HG03432 (cell line): ENCODE results near the gene RNH1.

Source experiments
- ATAC-seq: cut with Tn5 transposase; IDR thresholded peaks from one replicate; pipeline ENCODE4 v1.9.1; 2021; ENCODE audit warnings: mild to moderate bottlenecking, moderate library complexity; ENCODE audit not compliant: unreplicated experiment

The RNH1 gene

GRCh38 chr11:506995-507726, at the start of gene RNH1:
Gene RNH1, minus strand, starts transcription at chr11:507242. Its CDS starts 5,080 bp downstream, at chr11:502162.
- ATAC-seq, result peak; percentile 52

GRCh38 chr11:555780-556661, 49.0 kb upstream of the RNH1 start:
- ATAC-seq, result no peak

- ATAC-seq, result no peak
Observed at GRCh38 chr11:555227-555779, 48.3 kb upstream of the RNH1 start.

DNA sequence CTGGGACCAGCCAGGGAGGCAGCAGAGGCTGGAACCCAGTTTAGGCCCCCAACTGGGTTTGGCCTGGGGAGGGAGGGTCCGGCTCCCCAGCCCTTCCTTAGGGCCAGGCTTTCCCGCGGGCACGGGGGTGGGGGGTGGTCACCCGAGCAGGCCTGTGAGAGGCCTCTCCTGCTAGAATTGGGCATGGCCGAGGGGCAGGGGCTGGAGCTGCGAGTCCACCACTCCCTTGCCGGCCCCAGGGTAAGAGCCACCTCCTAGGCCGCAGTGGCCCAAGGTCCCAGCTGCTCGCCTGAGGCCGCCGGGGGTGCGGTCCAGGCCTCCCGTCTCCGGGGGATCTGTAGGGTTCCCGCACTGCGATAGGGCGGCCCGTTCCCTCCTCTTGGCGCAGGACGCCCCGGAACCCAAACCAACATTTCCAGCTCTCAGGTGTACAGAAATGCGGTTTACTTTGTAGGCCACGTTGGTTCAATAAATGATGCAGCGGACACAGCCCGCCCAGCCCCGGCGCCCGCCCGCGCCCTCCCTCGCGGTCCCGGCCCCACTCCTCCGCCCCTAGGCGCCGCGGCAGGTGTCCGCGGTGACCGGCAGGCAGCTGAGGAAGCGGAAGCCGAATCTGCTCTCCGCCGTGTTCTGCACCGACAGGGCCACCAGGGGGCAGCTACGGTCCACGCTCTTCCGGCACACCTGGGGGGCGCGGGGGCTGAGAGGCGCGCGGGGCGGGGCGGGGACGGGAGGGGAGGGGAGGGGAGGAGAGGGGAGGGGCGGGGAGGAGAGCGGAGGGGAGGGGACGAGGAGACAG, 47.6 kb upstream of the RNH1 start:
- peak; percentile 59 for ATAC-seq

GRCh38 chr11:553988-554340, 46.9 kb upstream of the RNH1 start:
- no peak for ATAC-seq

GRCh38 chr11:553083-553987, 46.3 kb upstream of the RNH1 start:
- ATAC-seq, result no peak

DNA sequence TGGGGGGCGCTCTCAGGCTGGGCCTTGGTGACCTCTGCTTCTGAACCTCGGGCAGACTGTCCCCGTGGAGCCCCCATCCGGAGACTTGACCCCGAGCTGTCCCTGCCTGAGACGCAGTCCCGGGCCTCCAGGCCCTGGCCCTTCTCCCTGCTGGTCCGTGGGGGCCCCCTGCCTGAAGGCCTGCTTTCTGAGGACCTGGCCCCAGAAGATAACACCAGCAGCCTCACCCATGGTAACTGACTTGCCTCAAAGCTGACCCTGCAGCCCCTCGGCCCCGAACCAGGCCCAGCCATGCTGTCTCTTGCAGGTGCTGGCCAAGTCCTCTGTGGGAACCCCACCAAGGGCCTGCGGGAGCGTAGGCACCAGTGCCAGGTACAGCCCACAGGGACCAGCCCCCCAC, 44.6 kb upstream of the RNH1 start:
- ATAC-seq, result no peak

GRCh38 chr11:551131-551530, 44.1 kb upstream of the RNH1 start:
- no peak for ATAC-seq

DNA sequence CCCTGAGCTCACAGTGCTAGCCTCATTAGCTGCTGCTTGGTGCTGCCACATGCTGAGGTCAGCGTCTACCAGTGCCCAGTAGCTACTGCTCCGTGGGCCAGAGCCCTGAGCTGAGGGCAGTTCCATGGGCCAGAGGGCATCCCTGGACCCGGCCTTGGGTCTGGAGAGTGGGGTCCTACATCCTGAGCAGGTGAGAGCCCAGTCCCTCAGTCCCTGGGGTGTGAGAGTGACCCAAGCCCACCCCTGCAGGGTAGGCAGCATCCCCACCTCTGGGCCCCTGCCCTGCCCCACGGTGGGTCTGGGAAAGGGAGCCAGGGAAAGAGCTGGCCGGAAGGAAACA, 43.7 kb upstream of the RNH1 start:
- ATAC-seq, result no peak

DNA sequence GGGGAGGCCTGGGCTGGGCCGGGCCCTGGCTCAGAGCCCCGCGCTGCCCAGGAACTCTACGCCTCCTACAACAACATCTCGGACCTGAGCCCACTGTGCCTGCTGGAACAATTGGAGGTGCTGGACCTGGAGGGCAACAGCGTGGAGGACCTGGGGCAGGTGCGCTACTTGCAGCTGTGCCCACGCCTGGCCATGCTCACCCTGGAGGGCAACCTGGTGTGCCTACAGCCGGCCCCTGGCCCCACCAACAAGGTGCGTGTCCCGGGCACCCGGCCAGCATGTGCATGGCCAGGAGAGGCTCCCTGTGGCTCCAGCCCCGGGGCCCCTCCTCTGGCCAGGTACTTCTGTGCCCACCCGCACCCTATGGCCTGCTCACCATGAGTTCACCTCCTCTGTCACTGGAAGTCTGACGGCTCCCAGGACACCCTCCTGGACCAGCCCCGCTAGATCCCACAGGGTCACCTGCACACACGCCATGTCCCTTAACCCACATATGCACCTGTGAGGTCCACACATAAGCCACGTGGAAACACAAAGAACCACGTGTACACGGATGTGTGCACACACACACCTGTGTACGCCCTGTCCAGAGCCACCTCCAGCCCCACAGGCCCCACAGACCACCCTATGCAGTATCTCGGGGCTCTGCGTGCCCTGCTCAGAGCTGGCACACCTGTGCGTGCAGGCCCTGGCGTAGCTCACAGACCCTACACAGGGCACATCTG, 43.1 kb upstream of the RNH1 start:
- ATAC-seq, result no peak

DNA sequence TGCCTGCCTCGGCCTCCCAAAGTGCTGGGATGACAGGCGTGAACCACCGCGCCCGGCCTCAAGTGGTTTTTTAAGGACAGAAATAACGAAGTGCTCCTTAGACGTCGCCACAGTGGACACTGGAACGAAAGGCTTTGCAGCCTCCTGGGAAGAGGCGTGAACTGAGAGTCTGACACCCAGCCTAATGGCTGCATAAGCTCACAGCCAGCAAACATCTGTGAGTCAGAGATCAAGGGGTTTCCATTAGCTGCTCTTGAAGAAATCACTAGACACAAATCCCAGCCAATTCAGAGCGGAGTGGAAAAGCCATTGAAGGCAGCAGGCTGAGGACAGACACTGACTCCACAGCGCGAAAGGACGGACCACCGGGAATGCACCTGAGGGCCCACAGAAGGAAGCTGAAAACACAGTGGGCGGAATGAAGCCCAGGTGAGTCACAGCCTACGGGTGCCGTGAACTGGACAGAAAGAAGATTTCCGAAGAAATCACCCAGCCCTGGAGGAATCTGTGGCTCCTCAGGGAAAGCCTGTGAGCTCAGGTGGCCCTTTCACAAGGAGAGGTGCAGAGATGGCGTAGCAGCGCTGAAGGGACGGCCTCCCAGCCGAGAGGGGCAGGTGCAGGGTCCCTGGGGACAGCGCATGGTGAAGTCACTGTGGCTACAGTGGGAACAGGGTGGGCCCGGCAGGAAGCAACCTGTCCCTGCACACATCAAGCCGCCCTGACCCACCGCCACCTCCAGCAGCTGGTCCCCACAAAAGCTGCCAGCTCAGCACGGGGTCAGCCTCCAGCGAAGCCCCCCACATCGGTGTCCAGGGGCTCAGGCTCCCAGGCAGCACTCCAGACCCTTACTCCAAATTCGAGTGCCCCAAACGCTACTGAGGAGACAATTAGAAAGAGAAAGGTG, 41.9 kb upstream of the RNH1 start:
- no peak for ATAC-seq

GRCh38 chr11:545171-545570, 38.1 kb upstream of the RNH1 start:
- ATAC-seq, result no peak

DNA sequence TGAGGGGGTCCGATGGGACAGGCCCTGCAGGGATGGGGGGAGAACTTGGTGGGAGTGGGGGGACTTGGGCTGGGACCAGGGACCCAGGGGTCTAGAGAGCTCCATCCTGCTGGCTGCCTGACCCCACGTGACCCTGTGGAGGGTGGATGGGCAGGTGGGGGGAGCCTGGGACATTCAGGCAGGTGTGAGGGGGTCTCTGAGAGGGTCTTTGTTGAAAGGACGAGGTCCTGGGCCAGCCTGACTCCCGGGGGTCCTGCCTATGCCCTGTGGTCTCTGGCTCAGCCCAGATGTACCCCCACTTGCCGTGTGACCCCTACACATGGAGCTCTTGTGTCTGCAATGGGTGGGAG, 37.8 kb upstream of the RNH1 start:
- ATAC-seq, result no peak

- no peak for ATAC-seq
Observed at GRCh38 chr11:541433-541885, 34.4 kb upstream of the RNH1 start.

DNA sequence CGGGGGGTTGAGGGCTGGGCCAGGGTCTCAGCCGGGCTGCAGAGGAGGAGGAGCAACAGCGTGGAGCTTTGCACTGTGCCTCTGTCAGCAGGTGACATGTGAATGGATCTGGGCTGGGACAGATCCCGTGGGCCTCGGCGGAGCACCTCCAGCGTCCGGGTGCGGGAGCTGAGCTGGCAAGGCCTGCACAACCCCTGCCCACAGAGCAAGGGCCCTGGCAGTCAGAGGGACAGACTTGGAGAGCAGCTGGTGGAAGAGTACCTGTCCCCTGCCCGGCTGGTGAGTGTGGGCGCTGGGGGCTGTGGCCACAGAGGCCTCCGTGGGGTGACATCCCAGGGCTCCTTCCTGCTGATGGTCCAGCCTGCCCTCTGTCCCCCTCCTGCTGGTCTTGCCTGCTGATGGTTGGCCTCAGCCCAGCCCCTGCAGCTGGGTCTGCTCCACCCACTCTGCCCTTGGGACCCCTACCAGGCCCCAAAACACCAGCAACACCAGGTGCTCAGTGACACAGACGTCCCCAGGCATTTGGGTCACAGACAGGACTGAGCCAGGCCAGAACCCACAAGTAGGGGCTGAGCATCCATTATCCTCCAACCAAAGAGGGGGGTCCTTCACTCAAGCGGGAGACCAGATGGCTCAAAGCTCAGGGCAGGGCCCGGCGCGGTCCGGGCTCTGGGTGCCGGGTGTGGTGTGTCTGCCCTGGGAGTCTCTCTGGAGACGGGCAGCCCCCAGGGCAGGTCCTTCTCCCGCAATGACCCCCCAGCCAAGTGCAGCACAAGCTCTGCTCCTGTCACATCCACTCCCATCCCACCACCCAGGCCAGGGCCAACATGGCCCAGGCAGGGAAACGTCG, 33.8 kb upstream of the RNH1 start:
- ATAC-seq, result no peak

- no peak for ATAC-seq
Observed at GRCh38 chr11:539971-540481, 33.0 kb upstream of the RNH1 start.

DNA sequence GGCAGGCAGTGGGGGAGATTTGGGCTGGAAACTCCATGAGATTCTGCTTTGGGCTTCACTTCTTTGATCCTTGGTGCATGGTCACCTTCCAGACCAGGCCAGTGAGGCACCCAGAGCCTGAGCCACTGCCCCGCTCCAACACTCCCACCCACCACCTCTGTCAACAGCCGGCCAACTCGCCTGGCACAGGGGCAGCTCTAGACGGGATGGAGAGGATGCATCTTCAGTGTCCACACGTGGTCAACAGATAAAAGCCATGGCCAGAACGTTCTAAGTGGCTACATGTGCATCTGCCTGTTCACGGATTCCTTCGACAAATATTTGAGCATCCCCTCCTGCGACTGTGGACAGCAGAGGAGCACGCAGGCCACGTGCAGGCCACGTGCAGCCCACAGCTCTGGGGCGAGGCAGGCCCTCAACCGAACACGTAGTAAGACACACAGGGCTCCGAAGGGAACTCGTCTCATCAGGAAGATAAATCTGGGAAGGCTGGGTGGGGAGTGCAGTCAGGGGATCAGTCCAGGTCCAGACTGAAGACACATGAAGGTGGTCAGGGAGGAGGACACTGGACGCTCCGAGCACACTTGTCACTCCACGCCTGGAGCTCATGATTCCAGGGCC, 31.5 kb upstream of the RNH1 start:
- ATAC-seq, result no peak
